Heart left ventricle (tissue), 16 donors: ENCODE data around the gene INPP5K. TPM values are rescaled to one million over a fixed set of nuclear protein-coding genes. Genes with fewer than 3 reads are reported as not detected.

ENCODE experiments used
- ATAC-seq, 4 donors: fragments of 200-7000 bp; cut with Tn5 transposase; one replicate each; pipeline ENCODE4 v1.9.1; 2020 to 2022; ENCODE audit warnings: moderate library complexity in 4 of 4, mild to moderate bottlenecking in 3 of 4, moderate number of reproducible peaks in 1 of 4
- DNase-seq, 5 donors: peaks; one replicate each; pipeline ENCODE4 v3.0.0-alpha.2; 2020
- H3K27ac ChIP-seq, 12 donors: fragments of 200-600 bp; sonication (generic) in 4 of 12; one replicate each; pipeline versions ENCODE4 v1.5.0 to v1.8.0; 2016 to 2022; ENCODE audit warnings: mild to moderate bottlenecking in 2 of 12
- H3K27me3 ChIP-seq, 9 donors: fragments of 200-600 bp; sonication (generic) in 2 of 9; one replicate each; pipeline versions ENCODE4 v1.5.1 to v1.8.0; 2016 to 2022; ENCODE audit warnings: mild to moderate bottlenecking in 3 of 9
- H3K36me3 ChIP-seq, 9 donors: fragments of 200-600 bp; sonication (generic) in 2 of 9; one replicate each; pipeline versions ENCODE4 v1.5.0 to v1.8.0; 2018 to 2022; ENCODE audit warnings: mild to moderate bottlenecking in 2 of 9
- H3K4me1 ChIP-seq, 12 donors: fragments of 200-600 bp; sonication (generic) in 4 of 12; one replicate each; pipeline versions ENCODE4 v1.5.0 to v1.8.0; 2016 to 2022; ENCODE audit warnings: mild to moderate bottlenecking in 3 of 12
- H3K4me3 ChIP-seq, 12 donors: fragments of 200-600 bp; sonication (generic) in 4 of 12; one replicate each; pipeline versions ENCODE4 v1.5.0 to v1.8.0; 2017 to 2022; ENCODE audit warnings: mild to moderate bottlenecking in 9 of 12, moderate library complexity in 4 of 12
- H3K9me3 ChIP-seq, 12 donors: fragments of 200-600 bp; sonication (generic) in 4 of 12; one replicate each; pipeline versions ENCODE4 v1.5.0 to v1.8.0; 2016 to 2022; ENCODE audit warnings: mild to moderate bottlenecking in 1 of 12
- CTCF ChIP-seq, 12 donors: fragments of 200-600 bp; sonication (generic) in 4 of 12; IDR thresholded peaks; one replicate each; pipeline versions ENCODE4 v1.5.0 to v1.8.0; 2018 to 2022; ENCODE audit warnings: antibody characterized with exemption in 12 of 12, mild to moderate bottlenecking in 5 of 12
- POLR2A ChIP-seq, 2 donors: fragments of 450-650 bp; IDR thresholded peaks; one replicate each; pipeline ENCODE4 v1.6.1; 2017; ENCODE audit warnings: antibody characterized with exemption in 2 of 2, mild to moderate bottlenecking in 2 of 2, moderate library complexity in 2 of 2
- WGBS, 4 donors: extraction: QIAGEN DNeasy Blood & Tissue Kit in 2 of 4; methylation state at CpG; one replicate each; pipeline versions ENCODE4 v1.1.5 to v1.1.7; 2013 to 2018; 5-methylcytosine and 5-hydroxymethylcytosine counted together
- intact Hi-C, 10 donors: fragments of 100-400 bp; cut with DNase I; formaldehyde crosslinking; loops; one replicate each; pipeline versions ENCODE4 v1.11.1 to v1.14.2; 2022
- polyA plus RNA-seq, 2 donors: library from polyadenylated mRNA; stranded (reverse); fragments of 200-250 nt; gene quantifications; one replicate each; pipeline ENCODE4 v1.2.3, GENCODE V29; 2013
- total RNA-seq, 9 donors: library from RNA; depleted of rRNA in 2 of 9; stranded (reverse); fragments of >200 nt in 2 of 9; fragmentation: NEBNext Ultra II Directional in 3 of 9; extraction: Animal tissue kit (Norgen Biotek cat#: 25700) in 3 of 9; gene quantifications; one replicate each; pipeline versions ENCODE4 v1.1.0 to v1.2.4, GENCODE V29; 2016 to 2023
- donor health status: ischemic (EF 13 %, LVEDD 7.1; RV severe dilation, severe dysfunction).
- donor health status: healthy with polysubstance abuse.
- donor health status: DM: no; HTN: yes; CAD: no.
- donor health status: DM: no; HTN: no; CAD: no.
- donor health status: ischemic (EF 25% LVEDD 6.9; RV normal size, moderate dysfunction).
- donor health status: ischemic (EF 25% LVEDD 5.7; RV mildly dilated, moderate dysfunction).
- donor health status: healthy.
- donor health status: DM: yes; HTN: yes; CAD: no.
- donor health status: ischemic (EF 35%, LVEDD 5.7; RV mildly dilated, moderate dysfunction).
- donor health status: nonischemic (EF 11% LVEDD 7.7; RV severe dilation, severe dysfunction).
- donor health status: DM: yes; HTN: yes; CAD: no.
- donor health status: PGD.
- donor health status: ischemic (EF 29% LVEDD 5.4; RV normal size, mild dysfunction).
- donor health status: nonischemic (EF 23%, LVEDD 6.1; RV moderate dilation, normal function).

Gene INPP5K
- total and polyA plus RNA-seq, 11 donors: 21.9 to 128 (median 33.4) TPM

DNA sequence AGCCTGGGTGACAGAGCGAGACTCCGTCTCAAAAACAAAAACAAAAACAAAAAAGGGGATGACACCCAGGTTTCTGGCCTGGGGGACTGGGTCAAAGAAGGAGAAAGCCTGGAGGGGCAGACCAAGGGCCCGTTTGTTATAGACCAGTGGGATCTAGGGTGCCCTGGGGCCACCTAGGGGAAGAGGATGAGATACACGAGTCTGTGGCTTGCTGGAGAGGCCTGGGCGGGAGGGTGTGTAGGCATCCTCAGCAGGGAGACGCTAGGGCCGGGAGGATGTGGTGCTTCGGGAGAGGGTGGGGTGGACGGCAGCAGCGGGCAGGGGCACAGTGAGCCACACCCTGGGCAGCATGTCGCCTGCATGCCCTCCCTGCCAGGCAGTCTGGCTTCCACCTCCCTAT is 43.2 kb downstream of the INPP5K start:
- intact Hi-C loops: no loop called here
- DNase-seq (no peak), ATAC-seq (no peak)
- Histone ChIP-seq H3K36me3 (peaks cover 0 to 100% (median 97%) of the 10 kb centered on the region in 9 donors), H3K27me3 (no peaks in the 10 kb centered on the region), H3K4me3 (no peak overlapping the region), H3K4me1 (peaks cover 0 to 23% (median 2%) of the 10 kb centered on the region in 12 donors), H3K27ac (no peak overlapping the region), H3K9me3 (no peaks in the 10 kb centered on the region)
- 60 to 72% (median 67%) methylated on average over 11 of the region's 11 CpGs for WGBS, 4 donors
- peak in 1 of 12 donors; percentile 5 for TF ChIP-seq CTCF (IDR thresholded peaks at IDR 0.05)
- TF ChIP-seq POLR2A (IDR thresholded peaks at IDR 0.05): no peak

DNA sequence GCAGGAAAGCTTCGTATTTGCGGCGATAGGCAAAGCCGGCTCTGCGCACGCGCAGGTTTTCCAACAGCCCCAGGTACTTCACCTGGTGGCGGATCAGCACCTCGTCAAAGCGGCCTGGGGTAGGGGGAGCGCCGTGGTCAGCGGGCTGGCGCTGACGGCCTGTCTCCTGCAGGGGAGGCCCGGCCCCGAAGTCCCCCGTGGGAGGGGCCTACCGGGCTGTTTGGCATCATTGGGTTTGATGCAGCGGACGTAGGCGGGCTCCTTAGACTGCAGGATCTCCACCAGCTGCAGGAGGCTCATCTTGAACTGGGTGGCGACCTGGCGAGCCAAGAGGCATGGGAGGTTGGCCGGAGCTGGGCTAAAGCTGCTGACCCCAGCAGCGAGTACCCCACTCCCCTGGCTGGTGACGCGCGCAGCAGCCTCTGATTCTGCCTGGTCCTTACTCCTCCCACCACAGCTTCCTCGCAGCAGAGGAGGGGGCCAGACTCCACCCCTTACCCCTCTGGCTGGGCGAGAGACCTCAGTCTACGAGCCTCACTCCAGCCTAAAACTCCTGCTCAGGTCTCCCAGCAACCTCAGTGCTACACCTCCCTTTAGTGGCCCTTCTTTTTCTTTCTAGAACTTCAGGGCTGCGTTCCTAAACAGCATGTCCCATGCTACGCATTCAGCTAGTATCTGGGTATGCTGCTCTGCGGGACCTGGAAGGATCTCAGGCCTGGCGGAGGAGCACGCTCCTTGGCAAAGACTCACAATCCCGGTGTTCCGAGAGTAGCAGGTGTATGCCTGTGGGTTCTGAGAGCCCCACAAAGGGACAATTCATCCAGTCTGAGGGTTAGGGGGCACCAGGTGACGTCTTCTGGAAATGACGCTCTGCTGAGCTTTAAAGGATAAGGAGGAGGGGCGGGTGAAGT is 44.2 kb downstream of the INPP5K start:
- Histone ChIP-seq H3K27ac (no peak overlapping the region), H3K9me3 (no peaks in the 10 kb centered on the region), H3K4me3 (no peak overlapping the region), H3K36me3 (peaks cover 0 to 98% (median 94%) of the 10 kb centered on the region in 9 donors), H3K4me1 (peaks cover 0 to 23% (median 4%) of the 10 kb centered on the region in 12 donors), H3K27me3 (no peaks in the 10 kb centered on the region)
- ATAC-seq (no peak), DNase-seq (no peak)
- intact Hi-C loops: no loop called here
- WGBS, 4 donors: 85 to 92% (median 86%) methylated on average over 22 to 42 of the region's 42 CpGs
- TF ChIP-seq POLR2A (IDR thresholded peaks at IDR 0.05) (no peak), CTCF (IDR thresholded peaks at IDR 0.05) (no peak)

GRCh38 chr17:1471490-1471889 is 44.9 kb downstream of the INPP5K start:
- Histone ChIP-seq H3K27me3 (no peaks in the 10 kb centered on the region), H3K27ac (no peak overlapping the region), H3K4me1 (peaks cover 0 to 23% (median 4%) of the 10 kb centered on the region in 12 donors), H3K36me3 (peaks cover 0 to 98% (median 94%) of the 10 kb centered on the region in 9 donors), H3K4me3 (no peak overlapping the region), H3K9me3 (no peaks in the 10 kb centered on the region)
- 92 to 97% (median 95%) methylated on average over 14 to 15 of the region's 15 CpGs for WGBS, 4 donors
- intact Hi-C loops: no loop called here
- DNase-seq (no peak), ATAC-seq (no peak)
- TF ChIP-seq POLR2A (IDR thresholded peaks at IDR 0.05) (no peak), CTCF (IDR thresholded peaks at IDR 0.05) (no peak)

DNA sequence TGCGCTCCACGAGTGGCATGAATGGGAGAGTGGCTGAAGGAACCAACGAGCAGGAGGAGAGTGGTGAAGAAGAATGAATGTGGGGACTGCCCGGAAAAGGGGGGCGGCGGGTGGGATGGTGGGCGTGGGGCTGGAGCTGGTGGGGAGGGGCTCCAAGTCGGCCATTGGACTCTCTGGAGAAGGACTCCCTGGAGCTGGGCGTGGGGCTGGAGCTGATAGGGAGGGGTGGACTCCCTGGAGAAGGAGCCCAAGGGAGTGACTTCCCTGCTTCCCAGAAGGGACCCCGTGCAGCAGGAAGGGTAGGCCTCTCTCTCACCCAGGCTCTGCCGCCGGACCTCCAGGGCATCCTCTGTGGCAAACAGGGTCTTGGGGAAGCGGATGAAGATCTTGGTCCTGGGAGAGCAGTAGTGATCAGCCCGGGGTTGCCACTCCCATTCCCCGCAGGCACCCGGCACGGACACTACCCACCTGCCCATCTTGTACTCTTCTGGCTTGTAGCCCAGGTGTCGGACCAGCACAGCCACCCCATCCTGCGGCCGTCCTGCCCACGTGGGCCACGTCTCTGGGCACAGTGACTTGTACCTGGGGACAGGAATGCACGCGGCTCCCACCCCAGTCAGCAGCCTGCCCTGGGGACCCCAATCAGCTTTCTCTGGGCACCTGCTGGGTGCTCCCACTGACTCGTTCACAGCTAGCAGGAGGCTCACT is 45.5 kb downstream of the INPP5K start:
- DNase-seq (no peak), ATAC-seq (no peak)
- H3K36me3 ChIP-seq: peaks cover 0 to 98% (median 94%) of the 10 kb centered on the region in 9 donors
- no peaks in the 10 kb centered on the region for H3K27me3 ChIP-seq
- H3K4me1 ChIP-seq: peaks cover 0 to 17% (median 4%) of the 10 kb centered on the region in 12 donors
- no peak overlapping the region for H3K27ac ChIP-seq
- H3K4me3 ChIP-seq: no peak overlapping the region
- WGBS, 4 donors: 75 to 86% (median 79%) methylated on average over 18 to 25 of the region's 25 CpGs
- intact Hi-C loops: no loop called here
- no peaks in the 10 kb centered on the region for H3K9me3 ChIP-seq
- no peak for TF ChIP-seq CTCF (IDR thresholded peaks at IDR 0.05)
- no peak for TF ChIP-seq POLR2A (IDR thresholded peaks at IDR 0.05)
